HCT116 (cell line): ENCODE measurements around the gene FRMD3. TPM values are rescaled to one million over a fixed set of nuclear protein-coding genes. Genes with fewer than 3 reads are reported as not detected.

Experiments used
- ATAC-seq: fragments of 200-7000 bp; cut with Tn5 transposase; 2 replicates; pipeline ENCODE4 v1.9.1; 2020; ENCODE audit warnings: mild to moderate bottlenecking, moderate library complexity
- BruUV-seq: library from RNA; stranded (reverse); fragments of 400-500 nt; replicated peaks from 2 replicates; lab custom pipeline; 2021; lab: Mats Ljungman, UMichigan
- CTCF ChIA-PET: fragments of 300-600 bp; sonication (Branson Sonifier 250); formaldehyde crosslinking; loops from one replicate; lab custom pipeline; 2021; ENCODE audit warnings: antibody characterized with exemption; lab: Charles Lee
- POLR2A ChIA-PET: fragments of 300-600, 350-600 bp; sonication (Branson Sonifier 250); formaldehyde crosslinking; loops from one replicate; lab custom pipeline; 2021; ENCODE audit warnings: antibody characterized with exemption; lab: Charles Lee
- RAD21 ChIA-PET, 2 experiments: fragments of 300-600 bp; sonication (Branson Sonifier 250); formaldehyde crosslinking; loops; one replicate each; lab custom pipeline; 2023; ENCODE audit warnings: low total read pairs in 2 of 2; ENCODE audit not compliant: uncharacterized antibody in 2 of 2, unreplicated experiment in 2 of 2, low non-redundant PET in 1 of 2; lab: Charles Lee
- DNase-seq: peaks from one replicate; pipeline ENCODE4 v3.0.0-alpha.2; 2010; ENCODE audit warnings: low read depth, low spot score
- H2AFZ ChIP-seq: fragments of 200-600 bp; shearing (Covaris generic), sonication (generic); 2 replicates; pipeline ENCODE4 v1.6.1; 2017; ENCODE audit warnings: low read depth, mixed run types, mixed read lengths, antibody characterized with exemption, low read length; ENCODE audit not compliant: poor library complexity, severe bottlenecking
- H3K27ac ChIP-seq: 2 replicates; pipeline ENCODE4 v1.5.1; 2012; ENCODE audit warnings: low read depth, low read length
- H3K27me3 ChIP-seq: fragments of 200-600 bp; sonication (generic); 2 replicates; pipeline ENCODE4 v1.6.1; 2016; ENCODE audit warnings: mixed run types, low read length, mixed read lengths; ENCODE audit not compliant: insufficient read depth
- H3K36me3 ChIP-seq, 2 experiments: fragments of 200-500 bp in 1 of 2; fragments of 200-600 bp in 1 of 2; sonication (Bioruptor generic) in 1 of 2; sonication (generic) in 1 of 2; 2 replicates each; pipeline versions ENCODE4 v1.5.1 to v1.6.1; 2014 to 2016; ENCODE audit warnings: low read length in 2 of 2, inconsistent platforms in 1 of 2, mixed read lengths in 1 of 2, mixed run types in 1 of 2; ENCODE audit not compliant: insufficient read depth in 2 of 2, control insufficient read depth in 1 of 2
- H3K4me1 ChIP-seq, 2 experiments: fragments of 200-600 bp in 1 of 2; sonication (generic) in 1 of 2; 2 replicates each; pipeline versions ENCODE4 v1.5.1 to v1.6.1; 2012 to 2017; ENCODE audit warnings: low read length in 2 of 2, inconsistent platforms in 1 of 2, mild to moderate bottlenecking in 1 of 2, mixed read lengths in 1 of 2, mixed run types in 1 of 2, moderate library complexity in 1 of 2; ENCODE audit not compliant: insufficient read depth in 2 of 2, control insufficient read depth in 1 of 2
- H3K4me2 ChIP-seq: fragments of 200-600 bp; sonication (generic); 2 replicates; pipeline ENCODE4 v1.6.1; 2017; ENCODE audit warnings: mixed run types, low read length, mixed read lengths
- H3K4me3 ChIP-seq, 2 experiments: fragments of 200-600 bp in 1 of 2; sonication (generic) in 1 of 2; replicated peaks in 1 of 2; 2 replicates each; pipeline ENCODE4 v1.5.1; 2011 to 2016; ENCODE audit warnings: low read length in 2 of 2, control low read depth in 1 of 2, low read depth in 1 of 2, mild to moderate bottlenecking in 1 of 2, mixed read lengths in 1 of 2, mixed run types in 1 of 2
- H3K79me2 ChIP-seq: fragments of 200-600 bp; sonication (generic); 2 replicates; pipeline ENCODE4 v1.6.1; 2017; ENCODE audit warnings: mild to moderate bottlenecking, mixed run types, low read length, moderate library complexity, mixed read lengths; ENCODE audit not compliant: insufficient read depth
- H3K9ac ChIP-seq: fragments of 200-600 bp; sonication (generic); 2 replicates; pipeline ENCODE4 v1.6.1; 2016; ENCODE audit warnings: low read length, mixed read lengths
- H3K9me2 ChIP-seq: fragments of 200-600 bp; sonication (generic), shearing (Covaris generic); 2 replicates; pipeline ENCODE4 v1.6.1; 2017; ENCODE audit warnings: mixed run types, mild to moderate bottlenecking, moderate library complexity; ENCODE audit not compliant: insufficient read depth
- H3K9me3 ChIP-seq, 2 experiments: fragments of 200-500 bp in 1 of 2; fragments of 200-600 bp in 1 of 2; sonication (Bioruptor generic) in 1 of 2; sonication (generic) in 1 of 2; 2 replicates each; pipeline ENCODE4 v1.6.1; 2014 to 2017; ENCODE audit warnings: low read length in 2 of 2, mixed read lengths in 2 of 2, inconsistent platforms in 1 of 2, low read depth in 1 of 2, mild to moderate bottlenecking in 1 of 2, mixed run types in 1 of 2, moderate library complexity in 1 of 2; ENCODE audit not compliant: control insufficient read depth in 1 of 2, insufficient read depth in 1 of 2
- H4K20me1 ChIP-seq: fragments of 200-600 bp; sonication (generic), shearing (Covaris generic); 2 replicates; pipeline ENCODE4 v1.6.1; 2017; ENCODE audit warnings: mixed run types, mild to moderate bottlenecking, moderate library complexity; ENCODE audit not compliant: insufficient read depth
- CEBPB ChIP-seq: IDR thresholded peaks from 2 replicates; pipeline ENCODE4 v1.6.1; 2012; ENCODE audit warnings: low read depth
- ELF1 ChIP-seq: IDR thresholded peaks from 2 replicates; pipeline ENCODE4 v1.6.1; 2012; ENCODE audit warnings: low read depth, borderline replicate concordance
- FOSL1 ChIP-seq: IDR thresholded peaks from 2 replicates; pipeline ENCODE4 v1.6.1; 2012; ENCODE audit warnings: low read depth
- MAX ChIP-seq: IDR thresholded peaks from 2 replicates; pipeline ENCODE4 v1.6.1; 2012
- POLR2A ChIP-seq: IDR thresholded peaks from 2 replicates; pipeline ENCODE4 v1.7.0; 2011; ENCODE audit warnings: borderline replicate concordance; ENCODE audit not compliant: insufficient read depth, insufficient read length; ENCODE audit errors: extremely low read depth
- POLR2AphosphoS5 ChIP-seq: IDR thresholded peaks from 2 replicates; pipeline ENCODE4 v1.6.1; 2011; ENCODE audit warnings: mild to moderate bottlenecking, low read depth, low read length, moderate library complexity
- RAD21 ChIP-seq: IDR thresholded peaks from 2 replicates; pipeline ENCODE4 v1.6.1; 2012; ENCODE audit warnings: low read depth, mild to moderate bottlenecking
- SP1 ChIP-seq: IDR thresholded peaks from 2 replicates; pipeline ENCODE4 v1.6.1; 2012; ENCODE audit warnings: low read depth
- SRF ChIP-seq: IDR thresholded peaks from 2 replicates; pipeline ENCODE4 v1.6.1; 2012; ENCODE audit warnings: low read depth
- TCF7L2 ChIP-seq: IDR thresholded peaks from 2 replicates; pipeline ENCODE4 v1.7.0; 2011; ENCODE audit warnings: borderline replicate concordance, inconsistent platforms; ENCODE audit not compliant: insufficient read depth, insufficient read length; ENCODE audit errors: extremely low read depth
- YY1 ChIP-seq: IDR thresholded peaks from 2 replicates; pipeline ENCODE4 v1.6.1; 2011; ENCODE audit warnings: low read length, low read depth, moderate library complexity, mild to moderate bottlenecking; ENCODE audit not compliant: insufficient replicate concordance; ENCODE audit errors: extremely low read depth
- ZBTB33 ChIP-seq: IDR thresholded peaks from 2 replicates; pipeline ENCODE4 v1.6.1; 2011; ENCODE audit warnings: mild to moderate bottlenecking, low read length, moderate library complexity; ENCODE audit not compliant: insufficient replicate concordance; ENCODE audit errors: extremely low read depth
- intact Hi-C: fragments of 100-400 bp; cut with micrococcal nuclease; formaldehyde crosslinking; loops from 2 replicates; pipeline ENCODE4 v1.10.0; 2022
- total RNA-seq: library from RNA; stranded (reverse); gene quantifications from one replicate; pipeline ENCODE4 v1.2.1, GENCODE V29; 2021; ENCODE audit not compliant: unreplicated experiment
- TF ChIP-seq, protein P1 (sequence below): IDR thresholded peaks from 2 replicates; pipeline ENCODE4 v1.6.1; 2012

FRMD3 gene
- total RNA-seq, 1 experiment from 2014 or later = 0.89 TPM

GRCh38 chr9:83491413-83491812 is 46.8 kb downstream of the FRMD3 start:
- H3K4me1 ChIP-seq = no peaks in the 10 kb centered on the region
- CTCF ChIA-PET = no interaction called here
- H2AFZ ChIP-seq = no peak overlapping the region
- no peak for ATAC-seq
- no peak overlapping the region for H3K4me3 ChIP-seq
- RAD21 ChIA-PET = no interaction called here
- no peak for TF ChIP-seq SRF
- TF ChIP-seq MAX = no peak
- no peak overlapping the region for H3K9ac ChIP-seq
- no TSS peak for BruUV-seq
- H3K9me3 ChIP-seq = no peaks in the 10 kb centered on the region
- intact Hi-C loops = no loop called here
- no peak for DNase-seq
- no peak overlapping the region for H3K4me2 ChIP-seq
- no peaks in the 10 kb centered on the region for H3K36me3 ChIP-seq
- H3K79me2 ChIP-seq = no peaks in the 10 kb centered on the region
- no peaks in the 10 kb centered on the region for H3K27me3 ChIP-seq
- no peak overlapping the region for H3K27ac ChIP-seq
- no peaks in the 10 kb centered on the region for H4K20me1 ChIP-seq
- H3K9me2 ChIP-seq = no peaks in the 10 kb centered on the region
- POLR2A ChIA-PET = no interaction called here

GRCh38 chr9:83489961-83490360 is 48.2 kb downstream of the FRMD3 start:
- no peak for TF ChIP-seq MAX
- TF ChIP-seq YY1 = no peak
- no peak for TF ChIP-seq TCF7L2
- TF ChIP-seq FOSL1 = no peak
- TF ChIP-seq POLR2AphosphoS5 = no peak
- no peak for TF ChIP-seq SRF
- TF ChIP-seq SP1 = no peak
- TF ChIP-seq POLR2A = no peak
- no peak for TF ChIP-seq RAD21
- TF ChIP-seq ZBTB33 = no peak
- TF ChIP-seq ELF1 = no peak
- TF ChIP-seq, protein P1, sequence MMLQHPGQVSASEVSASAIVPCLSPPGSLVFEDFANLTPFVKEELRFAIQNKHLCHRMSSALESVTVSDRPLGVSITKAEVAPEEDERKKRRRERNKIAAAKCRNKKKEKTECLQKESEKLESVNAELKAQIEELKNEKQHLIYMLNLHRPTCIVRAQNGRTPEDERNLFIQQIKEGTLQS = no peak
- no peak for TF ChIP-seq CEBPB
- DNase-seq (no peak), ATAC-seq (no peak)
- Histone ChIP-seq H2AFZ (no peak overlapping the region), H3K9ac (no peak overlapping the region), H3K27me3 (no peaks in the 10 kb centered on the region), H3K4me2 (no peak overlapping the region), H3K36me3 (no peaks in the 10 kb centered on the region), H3K79me2 (no peaks in the 10 kb centered on the region), H3K4me3 (no peak overlapping the region), H3K9me3 (no peaks in the 10 kb centered on the region), H4K20me1 (no peaks in the 10 kb centered on the region), H3K9me2 (no peaks in the 10 kb centered on the region), H3K4me1 (no peaks in the 10 kb centered on the region), H3K27ac (no peak overlapping the region)
- CTCF ChIA-PET = interaction anchor here (1.1 kb wide), 1 partner anchor 155 kb away, joined by 3 read pairs; no protein-coding TSS in a partner anchor
- intact Hi-C loops = no loop called here
- no TSS peak for BruUV-seq
- RAD21 ChIA-PET = no interaction called here
- POLR2A ChIA-PET = no interaction called here
